ENCODE measurements around the gene PALD1. TPM values are rescaled to one million over a fixed set of nuclear protein-coding genes. Genes with fewer than 3 reads are reported as not detected.

PALD1 gene
- total and polyA plus RNA-seq, 2 donors (not counting 1 experiment from before 2014, with no cell fraction given) = 0.09 to 0.33 TPM

GRCh38 chr10:70523057-70523456, 44.5 kb downstream of the PALD1 start:
- DNase-seq (ENCODE audit: low read depth in 2 of 2) = peak in 1 of 2 donors; percentile 24
- H3K9ac ChIP-seq (ENCODE audit: insufficient read depth, low read length) = no peak overlapping the region
- H3K9me3 ChIP-seq (ENCODE audit: control insufficient read depth, insufficient read depth, low read depth, low read length) = no peaks in the 10 kb centered on the region
- no peak overlapping the region for H3K4me2 ChIP-seq (ENCODE audit: extremely low read depth, insufficient read depth, low read length)
- no peaks in the 10 kb centered on the region for H3K27me3 ChIP-seq (ENCODE audit: control insufficient read depth, insufficient read depth, low read length)
- no peak for TF ChIP-seq CTCF (conservative IDR thresholded peaks at IDR 0.05 in 1 of 2, IDR thresholded peaks at IDR 0.05 in 1 of 2; ENCODE audit: low read depth in 1 of 2, low read length in 2 of 2)
- no peak for TF ChIP-seq EZH2 (IDR thresholded peaks at IDR 0.05; ENCODE audit: low read length, missing control alignments)
- H3K27ac ChIP-seq (ENCODE audit: insufficient read depth, low read length) = no peak overlapping the region
- no peaks in the 10 kb centered on the region for H4K20me1 ChIP-seq (ENCODE audit: control insufficient read depth, extremely low read depth, insufficient read depth, low read length)
- H3K4me1 ChIP-seq (ENCODE audit: control insufficient read depth, extremely low read depth, insufficient read depth, low read length) = peaks cover 2% of the 10 kb centered on the region
- no peak overlapping the region for H3K4me3 ChIP-seq (replicated peaks in 1 of 4; ENCODE audit: control extremely low read depth in 1 of 4, insufficient read depth in 1 of 4, low read depth in 3 of 4, low read length in 4 of 4)
- no peaks in the 10 kb centered on the region for H3K79me2 ChIP-seq (ENCODE audit: control insufficient read depth, insufficient read depth, low read length)
- H2AFZ ChIP-seq (ENCODE audit: low read length) = no peak overlapping the region
- H3K36me3 ChIP-seq (ENCODE audit: control insufficient read depth, insufficient read depth, low read length) = no peaks in the 10 kb centered on the region

GRCh38 chr10:70523549-70523948, 45.0 kb downstream of the PALD1 start:
- Histone ChIP-seq H3K27me3 (ENCODE audit: control insufficient read depth, insufficient read depth, low read length) (no peaks in the 10 kb centered on the region), H3K4me2 (ENCODE audit: extremely low read depth, insufficient read depth, low read length) (no peak overlapping the region), H3K4me1 (ENCODE audit: control insufficient read depth, extremely low read depth, insufficient read depth, low read length) (peaks cover 2% of the 10 kb centered on the region), H3K9me3 (ENCODE audit: control insufficient read depth, insufficient read depth, low read depth, low read length) (no peaks in the 10 kb centered on the region), H3K79me2 (ENCODE audit: control insufficient read depth, insufficient read depth, low read length) (no peaks in the 10 kb centered on the region), H3K4me3 (replicated peaks in 1 of 4; ENCODE audit: control extremely low read depth in 1 of 4, insufficient read depth in 1 of 4, low read depth in 3 of 4, low read length in 4 of 4) (no peak overlapping the region), H4K20me1 (ENCODE audit: control insufficient read depth, extremely low read depth, insufficient read depth, low read length) (no peaks in the 10 kb centered on the region), H3K27ac (ENCODE audit: insufficient read depth, low read length) (no peak overlapping the region), H3K9ac (ENCODE audit: insufficient read depth, low read length) (no peak overlapping the region), H2AFZ (ENCODE audit: low read length) (no peak overlapping the region), H3K36me3 (ENCODE audit: control insufficient read depth, insufficient read depth, low read length) (no peaks in the 10 kb centered on the region)
- DNase-seq (ENCODE audit: low read depth in 2 of 2) = no peak
- TF ChIP-seq EZH2 (IDR thresholded peaks at IDR 0.05; ENCODE audit: low read length, missing control alignments) (no peak), CTCF (conservative IDR thresholded peaks at IDR 0.05 in 1 of 2, IDR thresholded peaks at IDR 0.05 in 1 of 2; ENCODE audit: low read depth in 1 of 2, low read length in 2 of 2) (no peak)

GRCh38 chr10:70528314-70528713, 49.7 kb downstream of the PALD1 start:
- Histone ChIP-seq H2AFZ (ENCODE audit: low read length) (peak overlapping the region; percentile 14), H3K4me1 (ENCODE audit: control insufficient read depth, extremely low read depth, insufficient read depth, low read length) (no peaks in the 10 kb centered on the region), H3K36me3 (ENCODE audit: control insufficient read depth, insufficient read depth, low read length) (no peaks in the 10 kb centered on the region), H3K4me2 (ENCODE audit: extremely low read depth, insufficient read depth, low read length) (no peak overlapping the region), H3K27ac (ENCODE audit: insufficient read depth, low read length) (no peak overlapping the region), H4K20me1 (ENCODE audit: control insufficient read depth, extremely low read depth, insufficient read depth, low read length) (no peaks in the 10 kb centered on the region), H3K9me3 (ENCODE audit: control insufficient read depth, insufficient read depth, low read depth, low read length) (no peaks in the 10 kb centered on the region), H3K9ac (ENCODE audit: insufficient read depth, low read length) (no peak overlapping the region), H3K4me3 (replicated peaks in 1 of 4; ENCODE audit: control extremely low read depth in 1 of 4, insufficient read depth in 1 of 4, low read depth in 3 of 4, low read length in 4 of 4) (no peak overlapping the region), H3K27me3 (ENCODE audit: control insufficient read depth, insufficient read depth, low read length) (no peaks in the 10 kb centered on the region), H3K79me2 (ENCODE audit: control insufficient read depth, insufficient read depth, low read length) (no peaks in the 10 kb centered on the region)
- TF ChIP-seq CTCF (conservative IDR thresholded peaks at IDR 0.05 in 1 of 2, IDR thresholded peaks at IDR 0.05 in 1 of 2; ENCODE audit: low read depth in 1 of 2, low read length in 2 of 2) (no peak), EZH2 (IDR thresholded peaks at IDR 0.05; ENCODE audit: low read length, missing control alignments) (no peak)
- DNase-seq (ENCODE audit: low read depth in 2 of 2) = no peak

Data from fibroblast of lung (primary cell).